ENCODE measurements around the gene LRG1.
A peak's percentile ranks its signal among the peaks of the same experiment; 100 is the strongest.
"Not testable (repeated sequence)": the region's sequence is repeated elsewhere in the genome, so short reads cannot be mapped to it uniquely, and the experiment has no call there.

Gene LRG1

DNA sequence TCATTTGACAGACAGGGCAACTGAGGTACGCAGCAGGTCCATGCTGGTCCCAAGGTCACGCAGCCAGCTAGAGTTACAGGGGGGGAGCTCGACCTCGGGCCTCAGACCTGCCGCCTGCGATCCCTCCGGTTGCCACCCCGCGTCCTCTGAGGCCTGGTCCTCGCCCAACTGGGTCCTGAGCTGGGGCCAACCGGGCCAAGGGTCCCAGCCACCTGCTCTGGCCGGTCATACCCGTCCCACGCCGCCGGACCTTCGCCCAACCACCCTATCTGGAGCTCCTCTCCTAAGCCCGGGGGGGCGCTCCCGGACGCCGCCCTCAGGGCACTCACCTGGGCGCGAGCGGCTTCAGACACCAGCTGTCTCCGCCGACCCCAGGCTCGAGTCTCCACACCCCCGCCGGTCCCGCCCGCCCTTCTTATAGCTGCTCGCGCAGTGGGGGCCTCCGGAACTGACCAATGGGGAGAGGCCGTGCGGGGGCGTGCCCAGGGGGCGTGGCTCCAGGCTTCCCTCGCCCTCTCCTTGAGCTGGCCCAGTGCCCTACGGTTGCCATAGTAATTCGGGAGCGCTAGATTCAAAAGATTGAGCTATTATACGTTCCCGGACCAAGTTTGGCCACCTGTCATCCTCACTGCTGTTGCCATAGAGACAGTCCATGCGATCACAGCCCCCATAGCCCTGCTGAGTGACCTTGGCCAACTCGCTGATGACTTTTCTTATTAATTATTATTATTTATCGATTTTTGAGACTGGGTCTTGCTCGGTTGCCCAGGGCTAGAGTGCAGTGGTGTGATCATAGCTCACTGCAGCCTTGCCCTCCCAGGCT lies 4.8 kb downstream of the LRG1 start, which contains the start of gene PLIN5:
TSS of gene PLIN5 (minus strand) at position 389 of the 823 bp plus-strand sequence. CDS start 1,150 bp downstream, outside the sequence.
- DNase-seq, result peak; percentile 44 to 84 (median 71)

DNA sequence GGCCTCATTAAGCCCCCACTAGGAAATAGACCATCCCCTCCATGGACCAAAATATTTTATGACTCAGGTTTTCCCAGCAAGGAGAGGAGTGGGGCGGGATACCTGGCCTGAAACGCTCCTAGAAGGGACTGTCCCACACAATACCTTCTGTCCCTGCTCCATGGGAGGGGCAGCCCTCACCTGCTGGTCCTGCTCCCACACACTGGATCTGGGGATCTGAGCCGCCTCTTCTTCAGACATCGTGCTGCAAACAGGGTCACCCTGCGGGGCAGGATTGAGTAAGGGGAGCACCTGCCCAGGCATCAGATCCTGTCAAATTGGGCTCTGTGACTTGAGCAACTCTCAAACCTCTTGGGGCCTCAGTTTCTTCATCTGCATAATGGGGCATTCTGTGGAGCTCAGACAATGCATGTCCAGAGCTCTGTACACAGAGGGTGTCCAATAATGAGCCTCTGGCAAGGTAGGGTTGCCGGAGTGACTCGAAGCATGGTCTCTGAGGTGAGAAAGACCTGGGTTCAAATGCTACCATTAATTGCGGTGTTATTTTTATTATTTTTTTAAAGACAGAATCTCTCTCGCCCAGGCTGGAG lies 5.9 kb downstream of the LRG1 start:
- intact Hi-C loops (cut with DNase I), result no loop called here
- no peak for DNase-seq

More for the DNA sequence above, 4.8 kb downstream of the LRG1 start, which contains the start of gene PLIN5:
- intact Hi-C loops (cut with DNase I), result no loop called here

DNA sequence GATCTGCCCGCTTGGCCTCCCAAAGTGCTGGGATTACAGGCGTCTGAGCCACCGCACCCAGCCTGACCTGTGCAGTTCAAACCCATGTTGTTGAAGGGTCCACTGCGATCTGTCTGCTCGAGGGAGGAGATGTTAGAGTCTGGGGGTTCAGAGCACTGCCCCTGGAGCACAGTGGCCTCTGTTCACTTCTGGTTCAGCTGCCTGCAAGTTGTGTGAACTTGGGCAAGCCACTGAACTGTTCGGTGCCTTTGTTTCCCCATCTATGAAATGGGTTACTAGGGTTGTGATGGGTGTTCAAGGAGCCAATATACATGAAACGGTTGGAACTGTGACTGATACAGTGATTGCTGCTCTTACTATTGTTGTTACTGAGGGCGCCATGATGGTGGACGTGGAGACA lies 6.5 kb downstream of the LRG1 start:
- intact Hi-C loops (cut with DNase I), result no loop called here
- DNase-seq, result no peak

DNA sequence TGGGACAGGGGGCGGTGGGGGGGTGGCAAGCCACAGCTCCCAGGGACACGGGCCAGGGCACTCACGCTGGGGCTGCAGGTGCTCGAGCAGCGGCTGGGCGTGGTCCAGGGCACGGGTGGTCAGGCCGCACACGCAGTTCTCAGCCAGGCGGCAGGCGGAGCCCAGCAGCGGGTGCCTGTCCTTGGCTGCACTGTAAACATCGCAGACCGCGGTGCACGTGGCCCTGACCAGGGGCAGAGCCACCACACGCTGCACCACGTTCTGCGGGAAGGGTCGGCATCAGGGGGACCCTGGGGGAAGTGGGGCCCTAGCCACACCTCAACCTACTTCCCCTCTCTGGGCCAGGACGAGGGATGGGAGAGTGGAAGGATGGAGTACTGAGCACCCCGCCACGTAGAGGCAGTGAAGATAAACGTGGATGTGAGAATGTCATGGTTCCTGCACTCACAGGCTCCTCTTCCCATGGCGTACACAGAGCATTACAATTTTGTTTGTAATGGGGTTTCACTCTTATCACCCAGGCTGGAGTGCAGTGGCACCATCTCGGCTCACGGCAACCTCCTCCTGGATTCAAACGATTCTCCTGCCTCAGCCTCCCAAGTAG lies 8.2 kb downstream of the LRG1 start:
- no peak for DNase-seq
- intact Hi-C loops (cut with DNase I), result no loop called here

DNA sequence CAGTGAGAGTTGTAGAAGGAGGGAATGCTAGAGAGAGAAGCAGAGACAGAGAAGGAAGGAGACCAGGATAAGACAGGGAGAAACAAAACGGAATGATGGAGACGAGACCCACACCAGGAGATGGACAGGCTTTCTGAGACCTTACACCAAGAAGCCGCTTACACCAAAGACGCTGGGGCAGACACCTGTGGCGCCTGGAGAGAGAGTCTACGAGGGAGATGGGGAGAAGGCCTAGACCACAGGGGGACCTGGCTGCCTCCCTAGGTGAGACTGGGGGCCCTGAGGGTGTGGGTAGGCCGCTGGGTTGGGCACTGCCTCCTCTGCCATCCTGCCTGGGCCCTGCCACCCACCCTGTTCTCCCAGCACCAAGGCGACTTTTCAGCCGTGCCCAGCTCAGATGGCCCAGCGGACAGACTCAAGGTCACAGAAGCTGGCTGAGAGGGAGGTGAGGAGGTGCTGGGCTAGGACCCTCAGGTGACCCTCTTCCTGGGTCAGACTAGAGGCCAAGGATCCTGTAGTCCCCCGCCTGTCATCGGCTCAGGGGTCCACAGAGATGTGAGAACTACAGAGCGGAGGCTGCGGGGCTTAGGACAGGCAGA lies 9.8 kb downstream of the LRG1 start:
- intact Hi-C loops (cut with DNase I), result no loop called here
- DNase-seq, result no peak

DNA sequence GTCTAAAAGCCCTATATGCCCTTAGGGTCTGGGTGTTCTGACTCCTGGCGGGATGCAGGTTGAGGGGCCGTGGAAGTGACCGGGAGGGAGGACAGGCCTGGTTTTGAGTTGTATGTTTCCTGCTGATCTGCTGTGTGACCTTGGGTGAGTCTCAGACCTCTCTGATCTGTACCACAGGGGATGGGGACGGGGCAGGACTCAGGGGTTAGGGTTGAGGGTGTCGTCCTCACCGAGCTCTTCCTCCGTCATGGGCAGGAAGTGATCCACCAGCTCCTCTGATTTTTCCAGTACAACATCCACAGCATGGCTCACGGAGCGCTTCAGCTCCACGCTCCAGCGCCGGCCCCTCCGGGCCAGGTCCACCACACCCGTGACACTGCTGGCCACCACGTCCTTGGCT lies 11.0 kb downstream of the LRG1 start:
- intact Hi-C loops (cut with DNase I), result no loop called here
- no peak for DNase-seq

DNA sequence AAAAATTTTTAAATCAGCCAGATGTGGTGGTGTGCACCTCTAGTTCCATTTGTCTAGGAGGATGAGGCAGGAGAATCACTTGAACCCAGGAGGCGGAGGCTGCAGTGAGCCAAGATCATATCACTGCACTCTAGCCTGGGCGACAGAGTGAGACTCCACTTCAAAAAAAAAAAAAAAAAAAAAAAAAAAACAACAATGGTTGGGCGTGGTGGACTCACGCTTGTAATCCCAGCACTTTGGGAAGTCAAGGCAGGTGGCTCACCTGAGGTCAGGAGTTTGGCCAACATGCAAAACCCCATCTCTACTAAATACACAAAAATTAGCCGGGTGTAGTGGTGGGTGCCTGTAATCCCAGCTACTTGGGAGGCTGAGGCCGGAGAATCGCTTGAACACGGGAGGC lies 12.5 kb downstream of the LRG1 start:
- intact Hi-C loops (cut with DNase I); DNase-seq: not testable (repeated sequence)

DNA sequence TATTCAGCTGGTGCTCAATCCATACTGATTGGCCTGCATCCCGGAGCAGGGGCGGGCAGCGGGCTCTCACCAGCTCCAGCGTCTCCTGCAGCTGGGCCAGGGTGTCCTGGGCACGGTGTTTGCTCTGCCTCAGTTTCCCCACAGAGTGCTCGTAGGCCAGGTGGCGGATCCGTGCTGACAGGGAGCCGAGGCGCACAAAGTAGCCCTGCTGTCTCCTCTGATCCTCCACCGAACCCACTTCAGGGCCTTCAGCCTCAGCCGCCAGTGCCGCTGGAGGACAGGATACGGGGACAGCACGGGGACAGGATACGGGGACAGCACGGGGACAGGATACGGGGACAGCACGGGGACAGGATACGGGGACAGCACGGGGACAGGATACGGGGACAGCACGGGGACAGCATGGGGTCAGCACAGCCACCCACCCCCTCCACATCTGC lies 14.3 kb downstream of the LRG1 start:
- no peak for DNase-seq
- intact Hi-C loops (cut with DNase I), result no loop called here

DNA sequence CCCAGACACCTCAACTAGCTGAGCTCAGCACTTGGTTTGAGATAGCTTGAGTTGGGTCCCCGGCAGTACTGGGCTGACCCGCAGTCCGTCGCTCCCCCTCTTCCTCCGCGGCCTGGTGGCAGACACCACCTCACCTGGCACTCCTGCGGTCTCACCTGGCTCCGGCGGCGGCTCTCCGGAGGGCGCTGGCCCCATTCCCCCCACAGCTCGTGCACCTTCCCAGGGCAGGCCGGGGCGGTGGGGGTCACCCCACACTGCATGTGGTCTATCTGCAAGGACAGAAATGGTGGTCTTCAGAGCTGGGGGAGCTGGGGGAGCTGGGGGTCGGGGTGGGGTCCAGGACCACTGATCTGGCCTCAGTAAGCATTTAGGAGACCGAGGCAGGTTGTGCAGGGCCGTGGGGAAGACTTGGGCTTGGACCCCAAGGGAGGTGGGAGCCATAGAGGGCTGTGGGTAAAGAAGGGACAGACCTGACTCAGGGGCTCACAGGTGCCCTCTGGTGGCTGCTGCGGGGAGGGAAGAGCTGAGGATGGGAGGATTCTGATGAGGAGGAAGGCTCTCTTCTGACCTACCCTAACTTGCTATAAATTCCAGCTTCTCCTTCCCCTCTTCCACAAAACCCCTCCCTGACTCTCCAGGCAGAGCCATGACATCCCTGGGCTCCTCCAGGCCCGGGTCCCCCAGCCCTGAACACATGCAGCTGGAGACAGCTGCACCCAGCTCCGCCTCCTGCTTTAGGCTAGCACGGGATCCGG lies 14.9 kb downstream of the LRG1 start:
- intact Hi-C loops (cut with DNase I), result no loop called here
- peak in 31 of 42 donors; percentile 25 to 78 (median 56) for DNase-seq

DNA sequence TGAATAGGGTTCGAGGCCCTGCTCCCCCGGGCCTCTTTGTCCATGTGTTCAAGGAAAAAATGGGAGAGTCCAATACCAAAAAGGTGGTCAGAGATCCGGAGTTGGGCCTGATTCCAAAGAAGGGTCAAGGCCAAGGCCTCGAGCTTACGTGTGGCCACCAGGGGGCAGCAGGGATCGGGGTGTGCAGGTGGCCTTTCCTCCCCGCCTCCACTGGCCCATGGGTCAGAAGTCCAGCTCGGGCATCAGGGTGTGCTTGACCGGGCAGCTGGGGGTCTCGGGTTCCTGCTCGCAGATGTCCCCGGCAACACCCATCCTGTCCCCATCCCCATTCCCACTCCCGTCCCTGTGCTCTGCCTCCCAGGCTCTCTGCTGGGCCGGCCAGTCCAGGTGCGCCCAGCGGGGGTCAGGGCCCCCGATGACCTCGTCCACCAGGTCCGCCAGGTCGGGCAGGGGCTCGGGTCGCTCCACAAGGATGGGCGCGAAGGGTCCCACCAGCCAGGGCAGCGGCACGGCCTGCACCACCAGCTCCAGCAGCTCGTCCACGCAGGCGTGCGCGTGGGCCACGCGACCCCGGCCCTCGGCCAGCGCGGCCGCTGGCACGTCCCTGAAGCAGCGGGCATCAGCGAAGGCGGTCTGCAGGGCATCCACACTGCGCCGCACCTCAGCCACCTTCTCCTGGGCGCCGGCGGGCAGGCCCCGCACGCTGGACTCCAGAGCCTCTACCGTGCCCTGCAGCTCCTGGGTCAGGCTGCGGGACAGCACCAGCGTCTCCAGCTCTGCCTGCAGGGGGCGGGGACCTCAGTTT lies 16.3 kb downstream of the LRG1 start:
- peak in 30 of 42 donors; percentile 14 to 75 (median 44) for DNase-seq
- intact Hi-C loops (cut with DNase I), result no loop called here

DNA sequence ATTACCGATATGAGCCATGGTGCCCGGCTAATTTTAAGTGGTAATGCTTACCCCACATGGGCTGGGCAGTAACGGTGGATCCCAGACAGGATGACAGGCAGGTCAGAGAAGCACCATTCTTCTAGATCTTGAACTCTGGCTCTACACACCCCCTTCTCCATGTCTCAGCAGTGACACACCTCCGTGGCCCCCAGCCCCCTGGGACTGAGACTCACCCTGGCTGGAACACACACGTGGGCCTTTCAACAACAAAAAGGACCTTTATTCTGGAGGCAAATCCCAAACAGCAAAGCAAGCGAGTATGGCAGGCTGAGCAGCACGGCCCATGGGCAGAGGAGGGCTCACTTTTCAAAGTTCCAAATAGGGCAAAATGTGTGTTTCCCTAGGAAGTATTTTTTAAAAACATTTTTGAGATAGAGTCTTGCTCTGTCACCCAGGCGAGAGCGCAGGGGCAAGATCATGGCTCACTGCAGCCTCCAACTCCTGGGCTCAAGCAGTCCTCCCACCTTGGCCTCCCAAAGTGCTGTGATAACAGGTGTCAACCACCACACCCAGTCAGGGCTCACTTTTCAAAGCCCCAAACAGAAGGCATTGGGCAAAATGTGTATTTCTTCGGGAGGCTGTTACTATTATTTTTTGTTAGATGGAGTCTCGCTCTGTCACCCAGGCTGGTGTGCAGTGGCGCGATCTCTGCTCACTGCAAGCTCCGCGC lies 17.4 kb downstream of the LRG1 start:
- intact Hi-C loops (cut with DNase I), result no loop called here
- no peak for DNase-seq

DNA sequence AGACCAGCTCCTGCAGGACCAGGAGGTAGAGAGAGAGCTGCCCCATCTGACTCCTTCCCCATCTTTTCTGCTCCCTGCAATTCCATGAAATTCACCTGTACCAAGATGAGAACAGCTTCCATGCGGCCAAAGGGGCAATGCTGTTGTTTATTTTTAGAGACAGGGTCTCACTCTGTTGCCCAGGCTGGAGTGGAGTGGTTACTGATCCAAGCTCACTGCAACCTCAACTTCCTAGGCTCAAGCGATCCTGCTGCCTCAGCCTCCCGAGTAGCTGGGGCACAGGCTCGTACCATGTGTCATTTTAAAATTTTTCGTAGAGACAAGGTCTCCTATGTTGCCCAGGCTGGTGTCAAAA lies 18.0 kb downstream of the LRG1 start:
- intact Hi-C loops (cut with DNase I), result no loop called here
- DNase-seq, result no peak

DNA sequence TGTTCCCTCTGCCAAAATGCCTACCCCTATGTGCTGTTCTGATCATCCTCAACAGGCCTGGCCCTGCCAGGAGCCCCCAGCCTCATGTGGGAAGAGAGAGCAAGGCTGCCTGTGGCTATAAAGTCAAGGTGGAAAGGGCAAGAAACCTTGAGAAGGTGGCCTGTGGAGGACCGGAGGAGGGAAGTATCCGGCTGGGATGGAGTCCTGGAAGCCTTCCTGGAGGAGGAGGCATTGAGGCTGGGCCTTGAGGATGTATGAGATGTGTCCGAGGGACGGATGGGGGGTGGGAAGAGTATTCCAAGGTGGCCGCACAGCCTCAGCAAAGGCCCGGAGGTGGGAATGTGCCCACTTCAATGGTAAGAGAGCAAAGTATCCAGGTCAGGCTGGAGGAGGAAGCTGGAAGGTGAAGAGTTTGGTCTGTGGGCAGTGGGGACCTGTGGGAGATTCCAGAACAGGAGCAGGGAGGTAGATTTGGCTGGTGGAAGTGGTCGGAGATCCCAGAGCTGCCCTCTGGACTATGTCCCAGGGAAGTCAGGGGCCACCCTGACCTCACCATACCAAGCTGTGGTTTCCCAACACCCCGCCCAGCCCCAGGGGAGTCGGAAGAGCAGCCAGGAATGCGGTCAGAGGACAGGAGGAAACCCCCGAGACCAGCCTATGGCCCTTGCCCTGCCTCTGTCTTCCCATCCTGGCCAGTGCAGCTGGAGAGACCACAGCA lies 18.5 kb downstream of the LRG1 start:
- no peak for DNase-seq
- intact Hi-C loops (cut with DNase I), result no loop called here

DNA sequence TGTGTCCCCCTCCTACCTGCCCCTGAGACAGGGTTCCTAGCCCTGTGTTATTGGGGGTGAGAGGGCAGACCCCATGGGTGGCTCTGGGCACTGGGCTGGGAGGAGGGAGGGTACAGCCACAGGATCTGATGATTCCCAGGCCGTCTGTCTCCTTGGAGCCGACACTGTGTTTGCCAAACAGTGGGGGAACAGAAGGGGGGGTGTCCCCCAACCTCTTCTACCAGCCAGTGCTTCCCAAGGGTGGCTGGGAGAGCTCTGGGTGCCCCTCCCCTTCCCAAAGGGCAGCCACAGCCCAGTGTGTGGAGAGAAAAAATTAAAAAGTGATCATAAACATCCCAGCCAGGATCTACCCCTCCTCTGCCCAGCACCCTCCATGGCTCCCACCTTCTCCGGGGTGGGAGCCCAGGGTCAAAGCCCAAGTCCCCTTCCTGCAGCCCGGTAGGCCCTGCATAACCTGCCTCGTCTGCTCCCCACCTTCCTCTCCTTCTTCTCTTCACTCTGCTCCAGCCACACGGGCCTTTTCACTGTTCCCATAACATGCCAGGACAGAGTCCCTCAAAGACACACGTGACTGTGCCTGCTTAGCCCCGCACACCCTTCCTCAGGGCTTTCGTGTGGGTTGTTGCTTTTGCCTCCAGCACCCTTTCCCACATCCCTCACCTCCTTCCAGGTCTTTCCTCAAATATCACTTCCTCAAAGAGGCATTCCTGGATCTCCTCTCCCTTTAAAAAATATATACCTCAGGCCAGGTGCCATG lies 20.1 kb downstream of the LRG1 start:
- intact Hi-C loops (cut with DNase I), result no loop called here
- peak in 8 of 42 donors; percentile 13 to 53 (median 32) for DNase-seq

DNA sequence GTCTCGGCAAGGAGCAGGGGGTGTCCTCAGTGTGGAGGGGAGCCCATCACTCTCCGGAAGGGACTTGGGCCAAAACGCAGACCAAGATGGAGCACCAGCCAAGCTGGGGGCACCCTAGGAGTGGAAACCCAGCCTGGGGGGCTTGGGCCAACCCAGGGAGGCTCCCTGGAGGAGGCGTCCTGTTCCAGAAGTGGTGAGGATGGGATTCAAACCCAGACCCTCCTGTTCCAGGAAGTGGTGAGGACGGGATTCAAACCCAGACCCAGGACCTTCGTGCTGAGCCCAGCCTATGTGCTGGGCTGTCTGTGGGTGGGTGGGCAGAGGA lies 20.7 kb downstream of the LRG1 start:
- DNase-seq, result no peak
- intact Hi-C loops (cut with DNase I), result no loop called here

DNA sequence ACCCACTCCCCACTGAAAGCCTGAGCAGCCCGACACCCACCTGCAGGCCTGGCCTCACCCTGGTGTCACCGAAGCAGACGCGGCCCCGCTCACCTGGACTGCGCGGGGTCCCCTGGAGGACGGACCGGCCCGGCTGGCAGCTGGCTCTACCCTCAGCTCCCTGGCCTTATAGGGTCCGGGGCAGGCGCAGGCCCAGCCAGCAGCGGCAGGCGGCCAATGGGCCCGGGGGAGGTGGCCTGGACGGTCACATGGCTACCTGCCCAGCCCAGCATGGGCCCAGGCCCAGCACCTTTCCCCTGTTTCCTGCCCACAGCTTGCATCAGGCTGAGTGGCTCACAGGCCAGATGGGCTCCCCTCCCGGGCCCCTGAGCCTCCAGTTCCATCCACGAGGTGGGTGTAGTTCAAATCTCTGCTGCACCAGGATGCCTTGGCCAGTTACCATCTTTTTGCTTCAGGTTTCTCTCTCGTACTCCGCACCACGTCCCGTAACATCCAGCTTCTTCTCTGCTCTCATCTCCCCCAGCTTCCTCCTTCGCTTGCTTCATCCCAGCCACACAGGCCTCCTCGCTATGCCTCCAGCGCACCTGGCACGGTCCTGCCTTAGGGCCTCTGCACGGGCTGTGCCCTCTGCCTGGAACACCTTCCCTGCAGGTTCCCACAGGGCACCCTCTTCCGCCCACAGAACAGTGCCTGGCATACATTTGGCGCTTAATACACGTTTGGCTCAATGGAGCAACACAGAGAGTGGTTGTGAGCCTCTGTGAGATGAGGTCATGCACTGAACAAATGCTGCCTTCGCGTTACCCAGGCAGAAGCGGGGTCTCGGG lies 21.3 kb downstream of the LRG1 start, which contains the start of gene PLIN4:
TSS of gene PLIN4 (minus strand) at position 142 of the 827 bp plus-strand sequence. CDS start 214 bp downstream, outside the sequence.
- peak in 38 of 42 donors; percentile 12 to 82 (median 54) for DNase-seq
- intact Hi-C loops (cut with DNase I), result no loop called here

Data from head of caudate nucleus (tissue), 42 donors.